22Rv1 (cell line): Measurements from ENCODE around the gene IVL.

ENCODE experiments used
- H3K27ac ChIP-seq: fragments of 450-650 bp; 2 replicates; pipeline ENCODE4 v1.5.1; 2017
- ZFX ChIP-seq: fragments of 450-650 bp; IDR thresholded peaks from 2 replicates; pipeline ENCODE4 v1.6.1; 2017; ENCODE audit warnings: antibody characterized with exemption, borderline replicate concordance
- TF ChIP-seq, protein P1 (sequence below): fragments of 450-650 bp; IDR thresholded peaks from 2 replicates; pipeline ENCODE4 v1.5.1; 2017; ENCODE audit warnings: mild to moderate bottlenecking

Gene IVL

DNA sequence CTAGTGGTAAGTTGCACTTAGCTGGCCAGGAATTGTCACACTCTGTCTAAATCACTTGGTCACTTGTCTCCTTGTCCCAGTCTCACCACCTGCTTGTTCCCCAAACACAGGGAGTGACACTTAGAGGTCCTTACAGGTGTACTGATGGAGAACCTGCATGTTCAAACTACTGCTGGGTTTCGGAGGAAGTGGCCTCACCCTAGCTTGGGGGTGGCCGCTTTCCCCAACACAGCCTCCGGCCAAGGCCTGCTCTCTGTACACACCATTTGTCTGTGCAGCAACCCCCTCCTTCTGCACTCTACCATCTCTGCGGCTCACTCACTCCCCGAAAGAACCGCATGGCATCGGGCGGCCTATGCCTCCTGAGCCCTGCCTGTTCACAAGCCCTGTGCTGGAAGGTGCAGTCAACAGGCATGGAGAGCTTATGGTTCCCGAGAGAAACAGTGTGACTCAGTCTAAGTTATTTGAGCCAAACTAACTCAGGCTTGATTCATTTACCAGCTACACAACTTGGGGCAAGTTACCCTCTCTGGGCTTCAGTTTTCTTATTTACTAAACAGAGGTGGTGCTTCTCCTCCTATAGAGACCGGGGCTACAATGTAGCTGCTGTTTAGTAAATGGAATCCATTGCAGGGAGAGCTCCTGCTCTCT, 51.6 kb downstream of the IVL start:
- no peak for TF ChIP-seq ZFX
- TF ChIP-seq, protein P1, sequence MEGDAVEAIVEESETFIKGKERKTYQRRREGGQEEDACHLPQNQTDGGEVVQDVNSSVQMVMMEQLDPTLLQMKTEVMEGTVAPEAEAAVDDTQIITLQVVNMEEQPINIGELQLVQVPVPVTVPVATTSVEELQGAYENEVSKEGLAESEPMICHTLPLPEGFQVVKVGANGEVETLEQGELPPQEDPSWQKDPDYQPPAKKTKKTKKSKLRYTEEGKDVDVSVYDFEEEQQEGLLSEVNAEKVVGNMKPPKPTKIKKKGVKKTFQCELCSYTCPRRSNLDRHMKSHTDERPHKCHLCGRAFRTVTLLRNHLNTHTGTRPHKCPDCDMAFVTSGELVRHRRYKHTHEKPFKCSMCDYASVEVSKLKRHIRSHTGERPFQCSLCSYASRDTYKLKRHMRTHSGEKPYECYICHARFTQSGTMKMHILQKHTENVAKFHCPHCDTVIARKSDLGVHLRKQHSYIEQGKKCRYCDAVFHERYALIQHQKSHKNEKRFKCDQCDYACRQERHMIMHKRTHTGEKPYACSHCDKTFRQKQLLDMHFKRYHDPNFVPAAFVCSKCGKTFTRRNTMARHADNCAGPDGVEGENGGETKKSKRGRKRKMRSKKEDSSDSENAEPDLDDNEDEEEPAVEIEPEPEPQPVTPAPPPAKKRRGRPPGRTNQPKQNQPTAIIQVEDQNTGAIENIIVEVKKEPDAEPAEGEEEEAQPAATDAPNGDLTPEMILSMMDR: no peak
- no peak overlapping the region for H3K27ac ChIP-seq

DNA sequence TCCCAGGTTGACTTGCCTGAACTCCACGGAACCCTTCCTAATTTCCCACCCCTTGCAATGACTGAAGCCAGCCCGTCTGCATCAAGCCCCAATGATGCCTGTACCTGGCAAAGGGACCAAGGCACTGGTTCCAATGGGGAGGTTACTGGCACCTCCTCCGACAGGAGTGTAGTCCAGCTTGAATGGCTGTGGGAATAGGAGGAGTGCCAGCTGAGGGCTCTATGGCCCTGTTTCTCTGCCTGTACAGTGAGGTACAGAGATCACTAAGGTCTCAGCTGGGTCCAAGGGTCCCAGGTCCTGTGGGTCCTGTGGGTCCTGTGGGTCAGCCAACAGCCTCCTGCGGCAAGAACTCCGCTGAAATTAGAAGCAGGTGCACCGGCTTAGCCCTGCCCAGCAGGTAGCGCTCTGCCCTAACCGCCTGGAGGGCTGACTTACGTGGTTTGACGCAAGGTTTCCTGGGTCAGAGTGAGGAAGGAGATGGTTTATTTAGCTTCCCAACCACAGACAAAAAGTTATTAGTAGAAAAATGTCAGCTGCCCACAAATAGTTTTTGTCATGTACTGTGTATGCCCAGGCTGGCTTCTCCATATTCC, 52.2 kb downstream of the IVL start:
- no peak for TF ChIP-seq ZFX
- TF ChIP-seq, protein P1: peak; percentile 64
- H3K27ac ChIP-seq: no peak overlapping the region
